Liver (tissue), 3 donors: ENCODE measurements around the gene MICU1.

Experiments
- ATF3 ChIP-seq: IDR thresholded peaks from 2 replicates; pipeline ENCODE4 v1.6.1; 2016; ENCODE audit warnings: antibody characterized with exemption
- CTCF ChIP-seq: fragments of 150-350 bp; IDR thresholded peaks from 2 replicates; pipeline ENCODE4 v1.5.1; 2017; ENCODE audit warnings: improper control_type of control experiment, low read depth, low read length; ENCODE audit not compliant: missing input control
- REST ChIP-seq: IDR thresholded peaks from 2 replicates; pipeline ENCODE4 v1.6.1; 2016; ENCODE audit warnings: antibody characterized with exemption, mild to moderate bottlenecking
- donor health status: healthy.
- donor health status: healthy.

GRCh38 chr10:72455889-72456595, 169.8 kb downstream of the MICU1 start:
- TF ChIP-seq CTCF = no peak
- no peak for TF ChIP-seq ATF3
- no peak for TF ChIP-seq REST
